HCT116 (cell line): ENCODE data around the gene CORO7. TPM values are rescaled to one million over a fixed set of nuclear protein-coding genes. Genes with fewer than 3 reads are reported as not detected.

ENCODE experiments used
- ATAC-seq: fragments of 200-7000 bp; cut with Tn5 transposase; 2 replicates; pipeline ENCODE4 v1.9.1; 2020; ENCODE audit warnings: mild to moderate bottlenecking, moderate library complexity
- BruUV-seq: library from RNA; stranded (reverse); fragments of 400-500 nt; replicated peaks from 2 replicates; lab custom pipeline; 2021; lab: Mats Ljungman, UMichigan
- CTCF ChIA-PET: fragments of 300-600 bp; sonication (Branson Sonifier 250); formaldehyde crosslinking; loops from one replicate; lab custom pipeline; 2021; ENCODE audit warnings: antibody characterized with exemption; lab: Charles Lee
- POLR2A ChIA-PET: fragments of 300-600, 350-600 bp; sonication (Branson Sonifier 250); formaldehyde crosslinking; loops from one replicate; lab custom pipeline; 2021; ENCODE audit warnings: antibody characterized with exemption; lab: Charles Lee
- RAD21 ChIA-PET, 2 experiments: fragments of 300-600 bp; sonication (Branson Sonifier 250); formaldehyde crosslinking; loops; one replicate each; lab custom pipeline; 2023; ENCODE audit warnings: low total read pairs in 2 of 2; ENCODE audit not compliant: uncharacterized antibody in 2 of 2, unreplicated experiment in 2 of 2, low non-redundant PET in 1 of 2; lab: Charles Lee
- DNase-seq: peaks from one replicate; pipeline ENCODE4 v3.0.0-alpha.2; 2010; ENCODE audit warnings: low read depth, low spot score
- H2AFZ ChIP-seq: fragments of 200-600 bp; shearing (Covaris generic), sonication (generic); 2 replicates; pipeline ENCODE4 v1.6.1; 2017; ENCODE audit warnings: low read depth, mixed run types, mixed read lengths, antibody characterized with exemption, low read length; ENCODE audit not compliant: poor library complexity, severe bottlenecking
- H3K27ac ChIP-seq: 2 replicates; pipeline ENCODE4 v1.5.1; 2012; ENCODE audit warnings: low read depth, low read length
- H3K27me3 ChIP-seq: fragments of 200-600 bp; sonication (generic); 2 replicates; pipeline ENCODE4 v1.6.1; 2016; ENCODE audit warnings: mixed run types, low read length, mixed read lengths; ENCODE audit not compliant: insufficient read depth
- H3K36me3 ChIP-seq, 2 experiments: fragments of 200-500 bp in 1 of 2; fragments of 200-600 bp in 1 of 2; sonication (Bioruptor generic) in 1 of 2; sonication (generic) in 1 of 2; 2 replicates each; pipeline versions ENCODE4 v1.5.1 to v1.6.1; 2014 to 2016; ENCODE audit warnings: low read length in 2 of 2, inconsistent platforms in 1 of 2, mixed read lengths in 1 of 2, mixed run types in 1 of 2; ENCODE audit not compliant: insufficient read depth in 2 of 2, control insufficient read depth in 1 of 2
- H3K4me1 ChIP-seq, 2 experiments: fragments of 200-600 bp in 1 of 2; sonication (generic) in 1 of 2; 2 replicates each; pipeline versions ENCODE4 v1.5.1 to v1.6.1; 2012 to 2017; ENCODE audit warnings: low read length in 2 of 2, inconsistent platforms in 1 of 2, mild to moderate bottlenecking in 1 of 2, mixed read lengths in 1 of 2, mixed run types in 1 of 2, moderate library complexity in 1 of 2; ENCODE audit not compliant: insufficient read depth in 2 of 2, control insufficient read depth in 1 of 2
- H3K4me2 ChIP-seq: fragments of 200-600 bp; sonication (generic); 2 replicates; pipeline ENCODE4 v1.6.1; 2017; ENCODE audit warnings: mixed run types, low read length, mixed read lengths
- H3K4me3 ChIP-seq, 2 experiments: fragments of 200-600 bp in 1 of 2; sonication (generic) in 1 of 2; replicated peaks in 1 of 2; 2 replicates each; pipeline ENCODE4 v1.5.1; 2011 to 2016; ENCODE audit warnings: low read length in 2 of 2, control low read depth in 1 of 2, low read depth in 1 of 2, mild to moderate bottlenecking in 1 of 2, mixed read lengths in 1 of 2, mixed run types in 1 of 2
- H3K79me2 ChIP-seq: fragments of 200-600 bp; sonication (generic); 2 replicates; pipeline ENCODE4 v1.6.1; 2017; ENCODE audit warnings: mild to moderate bottlenecking, mixed run types, low read length, moderate library complexity, mixed read lengths; ENCODE audit not compliant: insufficient read depth
- H3K9ac ChIP-seq: fragments of 200-600 bp; sonication (generic); 2 replicates; pipeline ENCODE4 v1.6.1; 2016; ENCODE audit warnings: low read length, mixed read lengths
- H3K9me2 ChIP-seq: fragments of 200-600 bp; sonication (generic), shearing (Covaris generic); 2 replicates; pipeline ENCODE4 v1.6.1; 2017; ENCODE audit warnings: mixed run types, mild to moderate bottlenecking, moderate library complexity; ENCODE audit not compliant: insufficient read depth
- H3K9me3 ChIP-seq, 2 experiments: fragments of 200-500 bp in 1 of 2; fragments of 200-600 bp in 1 of 2; sonication (Bioruptor generic) in 1 of 2; sonication (generic) in 1 of 2; 2 replicates each; pipeline ENCODE4 v1.6.1; 2014 to 2017; ENCODE audit warnings: low read length in 2 of 2, mixed read lengths in 2 of 2, inconsistent platforms in 1 of 2, low read depth in 1 of 2, mild to moderate bottlenecking in 1 of 2, mixed run types in 1 of 2, moderate library complexity in 1 of 2; ENCODE audit not compliant: control insufficient read depth in 1 of 2, insufficient read depth in 1 of 2
- H4K20me1 ChIP-seq: fragments of 200-600 bp; sonication (generic), shearing (Covaris generic); 2 replicates; pipeline ENCODE4 v1.6.1; 2017; ENCODE audit warnings: mixed run types, mild to moderate bottlenecking, moderate library complexity; ENCODE audit not compliant: insufficient read depth
- EGR1 ChIP-seq: IDR thresholded peaks from 2 replicates; pipeline ENCODE4 v1.6.1; 2012; ENCODE audit warnings: low read depth
- YY1 ChIP-seq: IDR thresholded peaks from 2 replicates; pipeline ENCODE4 v1.6.1; 2011; ENCODE audit warnings: low read length, low read depth, moderate library complexity, mild to moderate bottlenecking; ENCODE audit not compliant: insufficient replicate concordance; ENCODE audit errors: extremely low read depth
- intact Hi-C: fragments of 100-400 bp; cut with micrococcal nuclease; formaldehyde crosslinking; loops from 2 replicates; pipeline ENCODE4 v1.10.0; 2022
- total RNA-seq: library from RNA; stranded (reverse); gene quantifications from one replicate; pipeline ENCODE4 v1.2.1, GENCODE V29; 2021; ENCODE audit not compliant: unreplicated experiment
- TF ChIP-seq, protein P1 (sequence below): IDR thresholded peaks from 2 replicates; pipeline ENCODE4 v1.6.1; 2011; ENCODE audit warnings: mild to moderate bottlenecking, low read length, moderate library complexity; ENCODE audit not compliant: insufficient replicate concordance; ENCODE audit errors: extremely low read depth

The CORO7 gene
- total RNA-seq, 1 experiment from 2014 or later: 21.3 TPM

DNA sequence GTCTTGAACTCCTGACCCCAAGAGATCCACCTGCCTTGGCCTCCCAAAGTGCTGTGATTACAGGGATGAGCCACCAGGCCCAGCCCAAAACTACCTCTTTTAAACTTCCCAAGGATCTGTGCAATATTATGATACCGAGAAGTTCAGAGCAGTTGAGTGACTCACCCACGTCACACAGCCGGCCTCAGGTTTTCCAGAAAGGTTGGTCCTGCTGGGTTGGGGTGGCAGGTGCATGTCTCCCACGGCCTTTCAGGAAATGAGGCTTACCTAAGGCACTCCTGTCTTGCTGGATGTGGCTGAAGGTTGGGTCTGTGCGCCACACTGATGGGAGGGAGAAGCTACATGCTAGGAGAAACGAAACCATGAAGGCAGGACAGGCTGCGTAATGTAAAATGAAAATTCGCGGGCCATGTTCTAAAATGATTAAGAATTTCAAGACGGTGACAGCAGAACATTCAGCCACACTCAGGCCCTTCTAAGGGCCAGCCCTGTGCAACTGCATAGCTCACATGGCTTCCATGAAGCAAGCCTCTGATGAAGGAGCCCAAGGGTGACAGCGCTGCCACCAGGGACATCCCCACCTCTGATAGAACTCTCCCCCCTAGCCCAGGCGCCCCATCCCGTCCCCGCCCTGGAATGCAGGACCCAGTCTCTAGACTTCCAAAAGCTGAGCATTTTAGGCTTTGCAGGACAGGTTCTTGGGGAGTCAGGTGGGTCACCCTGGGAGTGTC is 107.1 kb downstream of the CORO7 start:
- intact Hi-C loops: no loop called here
- POLR2A ChIA-PET: interaction anchor here (1.0 to 2.2 kb wide), 3 partner anchors 8 to 37 kb away, joined by 3 to 6 read pairs (median 4); partner anchors contain the start of gene TFAP4
- ATAC-seq: peak; percentile 0; the same call in 1 of the 2 replicates
- no TSS peak for BruUV-seq
- H3K79me2 ChIP-seq: peaks cover 10% of the 10 kb centered on the region
- CTCF ChIA-PET: interaction anchor here (0.7 to 5.7 kb wide), 12 partner anchors 8 to 94 kb away, joined by 3 to 40 read pairs (median 6); partner anchors contain the start of gene TFAP4
- H3K36me3 ChIP-seq: no peaks in the 10 kb centered on the region
- H3K4me3 ChIP-seq: no peak overlapping the region
- H3K4me1 ChIP-seq: peaks cover 24 to 56% of the 10 kb centered on the region in 2 experiments
- peak overlapping the region; percentile 2; the same call in 1 of the 2 replicates for H3K9ac ChIP-seq
- H3K9me3 ChIP-seq: no peaks in the 10 kb centered on the region
- no peaks in the 10 kb centered on the region for H4K20me1 ChIP-seq
- H2AFZ ChIP-seq: no peak overlapping the region
- RAD21 ChIA-PET: interaction anchor here in 1 of 2 experiments (1.2 kb wide), 1 partner anchor 10 kb away, joined by 3 read pairs; no protein-coding TSS in a partner anchor
- TF ChIP-seq YY1 (no peak), EGR1 (no peak)
- TF ChIP-seq, protein P1, sequence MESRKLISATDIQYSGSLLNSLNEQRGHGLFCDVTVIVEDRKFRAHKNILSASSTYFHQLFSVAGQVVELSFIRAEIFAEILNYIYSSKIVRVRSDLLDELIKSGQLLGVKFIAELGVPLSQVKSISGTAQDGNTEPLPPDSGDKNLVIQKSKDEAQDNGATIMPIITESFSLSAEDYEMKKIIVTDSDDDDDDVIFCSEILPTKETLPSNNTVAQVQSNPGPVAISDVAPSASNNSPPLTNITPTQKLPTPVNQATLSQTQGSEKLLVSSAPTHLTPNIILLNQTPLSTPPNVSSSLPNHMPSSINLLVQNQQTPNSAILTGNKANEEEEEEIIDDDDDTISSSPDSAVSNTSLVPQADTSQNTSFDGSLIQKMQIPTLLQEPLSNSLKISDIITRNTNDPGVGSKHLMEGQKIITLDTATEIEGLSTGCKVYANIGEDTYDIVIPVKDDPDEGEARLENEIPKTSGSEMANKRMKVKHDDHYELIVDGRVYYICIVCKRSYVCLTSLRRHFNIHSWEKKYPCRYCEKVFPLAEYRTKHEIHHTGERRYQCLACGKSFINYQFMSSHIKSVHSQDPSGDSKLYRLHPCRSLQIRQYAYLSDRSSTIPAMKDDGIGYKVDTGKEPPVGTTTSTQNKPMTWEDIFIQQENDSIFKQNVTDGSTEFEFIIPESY: no peak
- TF ChIP-seq, all 23 proteins: peak for 0
- no peaks in the 10 kb centered on the region for H3K9me2 ChIP-seq
- peak overlapping the region; percentile 45 for H3K27ac ChIP-seq
- no peaks in the 10 kb centered on the region for H3K27me3 ChIP-seq
- peak overlapping the region; percentile 78 for H3K4me2 ChIP-seq
- no peak for DNase-seq
